AG20443 (cell line): ENCODE data around the gene CA4.
"Not testable (repeated sequence)": the region's sequence is repeated elsewhere in the genome, so short reads cannot be mapped to it uniquely, and the experiment has no call there.

Experiments used
- DNase-seq: peaks from one replicate; pipeline ENCODE4 v3.0.0; 2012; ENCODE audit warnings: low spot score, mixed read lengths

Gene CA4

DNA sequence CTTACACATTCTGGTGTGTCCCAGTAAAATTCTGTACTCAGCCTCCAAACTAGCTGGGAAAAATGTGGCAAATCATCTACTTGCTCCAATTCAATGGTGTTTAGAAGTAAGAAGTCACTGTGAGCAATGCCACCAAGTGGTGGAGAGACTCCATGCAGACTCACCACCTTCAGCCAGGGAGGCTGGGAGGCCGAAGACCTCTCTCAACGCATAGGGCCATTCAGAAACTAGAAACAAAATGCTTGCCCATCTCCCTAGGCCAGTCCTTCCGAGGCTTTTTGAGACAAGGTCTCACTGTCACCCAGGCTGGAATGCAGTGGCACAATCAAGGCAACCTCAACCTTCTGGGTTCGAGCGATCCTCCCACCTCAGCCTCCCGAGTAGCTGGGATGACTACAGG, 25.0 kb downstream of the CA4 start:
- peak; percentile 38 for DNase-seq

DNA sequence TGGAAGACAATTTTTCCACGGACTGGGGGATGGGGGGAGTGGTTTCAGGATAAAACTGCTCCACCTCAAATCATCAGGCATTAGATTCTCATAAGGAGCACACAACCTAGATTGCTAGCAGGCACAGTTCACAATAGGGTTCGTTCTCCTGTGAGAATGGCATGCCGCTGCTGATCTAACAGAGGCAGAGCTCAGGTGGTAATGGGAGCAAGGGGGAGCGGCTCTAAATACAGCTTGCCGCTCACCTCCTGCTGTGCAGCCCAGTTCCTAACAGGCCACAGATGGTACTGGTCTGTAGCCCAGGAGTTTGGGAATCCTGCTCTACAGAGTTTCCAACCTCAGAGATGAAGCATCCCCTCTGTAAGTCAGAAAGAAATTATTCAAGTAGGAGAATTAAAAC, 27.0 kb downstream of the CA4 start:
- DNase-seq, result not testable (repeated sequence)

DNA sequence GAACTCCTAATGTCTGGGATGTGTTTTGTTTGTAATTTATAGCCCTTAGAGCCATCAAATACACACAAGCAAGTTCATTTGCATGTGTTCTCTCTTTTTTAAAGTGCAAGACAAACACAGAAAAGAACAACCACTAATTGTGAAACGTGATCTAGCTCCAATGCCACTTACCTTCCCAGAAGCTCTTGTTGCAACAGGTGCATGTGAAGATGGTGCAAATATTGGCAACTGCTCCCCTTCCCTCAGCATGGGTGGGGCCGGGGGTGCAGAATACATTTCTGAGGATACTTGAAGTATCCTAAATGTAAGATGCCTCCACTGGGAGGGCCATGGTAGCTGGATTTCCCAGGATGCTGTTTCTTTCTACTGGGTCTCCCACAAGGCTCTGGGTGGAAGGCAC, 28.4 kb downstream of the CA4 start:
- not testable (repeated sequence) for DNase-seq

DNA sequence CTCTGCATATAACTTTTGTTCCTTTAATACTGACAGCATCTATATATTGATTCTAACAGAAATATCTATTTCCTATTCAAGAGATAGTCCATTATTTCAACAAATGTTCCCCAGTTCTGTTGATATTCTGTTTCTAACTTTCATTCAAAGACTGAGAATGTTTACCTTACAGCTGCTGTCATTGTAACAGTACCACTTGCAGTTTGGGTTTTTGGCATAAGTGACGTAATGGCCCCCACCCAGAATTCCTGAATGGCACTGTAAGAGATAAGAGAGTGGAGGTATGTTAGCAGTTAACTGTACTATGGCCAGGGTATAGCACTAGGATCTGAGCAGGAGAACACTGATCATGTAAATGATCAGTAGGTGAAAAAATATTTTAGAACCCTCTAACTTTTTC, 30.6 kb downstream of the CA4 start:
- not testable (repeated sequence) for DNase-seq

DNA sequence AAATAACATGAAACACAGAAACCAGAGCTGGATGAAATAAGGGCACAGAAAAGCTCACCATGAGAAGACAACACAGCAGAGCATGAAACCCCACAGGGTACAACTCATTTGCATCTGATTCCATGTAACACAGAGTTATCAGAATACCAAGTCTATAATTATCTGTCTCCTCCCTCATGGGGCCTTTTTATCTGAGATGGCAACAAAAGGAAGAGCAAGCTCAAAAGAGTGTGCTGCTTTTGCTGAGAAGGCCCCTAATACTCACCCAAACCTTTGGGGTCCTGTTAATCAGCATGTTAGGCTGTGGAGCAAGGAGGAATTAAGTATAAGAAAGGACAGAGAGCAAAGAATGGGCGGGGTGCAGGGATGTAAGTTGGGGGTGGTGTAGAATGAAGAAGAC, 36.6 kb downstream of the CA4 start:
- DNase-seq, result not testable (repeated sequence)

DNA sequence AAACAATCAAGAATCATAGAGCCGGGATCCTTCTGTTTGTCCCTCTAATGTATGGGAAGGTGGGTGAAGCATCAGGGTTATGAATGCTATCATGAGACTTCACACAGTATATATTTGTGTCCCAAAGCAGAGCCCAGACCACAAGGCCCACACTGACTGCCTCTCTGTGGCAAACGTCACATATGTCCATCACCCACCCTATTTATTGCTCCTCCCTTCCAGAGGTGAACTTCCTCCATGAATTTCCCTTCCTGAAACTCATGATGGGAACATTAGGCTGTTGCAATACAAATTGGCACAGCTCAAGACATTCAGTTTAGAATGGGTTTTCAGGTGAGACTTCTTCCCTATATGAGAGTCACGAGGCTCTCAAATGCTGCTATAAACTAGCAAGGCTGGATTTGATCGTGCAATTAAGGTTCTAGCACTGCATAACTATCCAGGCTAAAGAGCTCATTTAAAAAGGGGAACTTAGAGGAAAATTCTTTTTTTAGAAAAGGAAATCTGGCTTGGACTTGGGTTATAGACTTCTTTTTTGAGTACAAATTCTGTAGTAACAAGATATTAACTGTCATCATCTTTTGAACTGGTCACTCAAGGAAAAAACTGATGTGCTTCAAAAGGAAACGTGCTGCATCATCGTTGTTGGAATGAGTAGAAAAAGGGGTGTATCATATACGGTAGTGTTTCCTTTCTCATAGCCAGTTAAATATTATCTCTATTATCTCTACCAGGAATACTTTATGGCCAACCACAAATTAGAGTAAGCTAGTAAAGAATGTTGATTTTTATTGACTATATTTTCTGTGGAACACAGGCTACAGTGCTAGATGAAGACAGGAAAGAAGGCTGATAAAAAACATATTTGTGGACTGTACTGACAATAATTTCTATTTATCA, 37.3 kb downstream of the CA4 start:
- DNase-seq, result not testable (repeated sequence)

DNA sequence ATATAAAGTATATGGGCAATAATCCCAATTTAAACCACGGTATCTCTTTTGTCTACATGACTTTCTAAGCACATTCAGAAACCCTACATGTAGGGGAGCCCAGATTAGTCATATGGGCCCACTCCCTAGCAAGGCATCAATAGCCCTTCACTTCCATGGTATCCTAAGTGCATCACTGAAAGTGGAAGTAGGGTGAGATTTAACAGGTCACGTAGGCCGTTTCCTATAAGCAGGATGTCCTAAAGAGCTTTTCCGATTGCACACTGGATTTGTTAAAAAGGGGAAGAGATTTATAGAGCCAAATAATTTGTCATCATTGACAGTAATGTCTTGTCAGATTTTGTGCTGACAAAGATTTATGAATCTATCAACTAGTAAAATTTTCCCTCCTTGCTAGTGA, 39.0 kb downstream of the CA4 start:
- DNase-seq, result no peak

DNA sequence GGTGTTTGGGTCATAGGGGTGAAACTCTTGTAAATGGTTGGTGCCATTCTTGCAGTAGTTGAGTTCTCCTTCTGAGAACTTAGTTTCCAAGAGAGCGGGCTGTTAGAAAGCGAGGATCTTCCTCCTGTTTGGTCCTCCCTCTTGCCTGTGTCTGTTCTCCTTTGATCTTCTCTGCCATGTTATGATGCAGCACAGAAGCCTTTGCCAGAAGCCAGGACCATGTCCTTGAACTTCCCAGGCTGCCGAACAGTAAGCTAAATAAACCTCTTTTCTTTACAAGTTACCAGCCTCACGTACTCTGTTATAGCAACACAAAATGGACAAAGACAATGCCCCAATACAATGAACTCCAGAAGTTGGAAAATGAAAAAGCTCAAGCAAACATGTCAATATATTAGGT, 40.3 kb downstream of the CA4 start:
- not testable (repeated sequence) for DNase-seq

DNA sequence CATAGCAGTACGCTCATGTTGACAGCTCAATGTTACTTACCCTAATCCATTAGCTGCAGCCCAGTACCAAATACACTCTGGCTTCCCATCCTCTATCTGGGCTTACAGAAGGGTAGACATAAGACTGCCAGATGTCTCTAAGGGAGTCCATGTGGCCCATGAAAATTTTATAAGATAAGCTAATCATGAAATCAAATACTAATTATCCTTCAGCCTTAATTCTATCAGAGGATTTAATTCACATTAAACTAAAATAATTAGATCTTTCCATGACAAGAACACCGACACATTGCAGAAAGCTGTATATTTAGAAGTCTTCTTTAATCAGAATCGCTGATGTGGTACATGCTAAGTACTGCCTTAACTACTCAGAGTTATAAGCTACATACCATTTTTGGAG, 43.3 kb downstream of the CA4 start:
- not testable (repeated sequence) for DNase-seq

DNA sequence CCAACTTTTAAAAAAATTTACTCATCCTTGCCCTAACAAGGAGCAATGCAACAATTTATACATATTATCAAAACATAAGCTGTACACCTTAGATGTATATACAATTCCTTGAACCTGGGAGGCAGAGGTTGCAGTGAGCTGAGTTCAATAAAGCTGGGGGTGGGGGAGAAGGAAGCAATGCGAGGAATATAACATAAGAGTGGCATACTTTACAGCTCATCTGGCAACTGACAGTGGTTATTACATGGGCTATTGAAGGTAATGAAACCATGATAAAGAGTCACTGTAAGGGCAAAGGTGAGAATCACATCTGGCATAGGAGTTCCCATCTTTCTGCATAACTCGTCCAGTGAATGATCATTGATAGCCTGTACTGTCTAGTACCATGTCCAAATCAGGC, 43.7 kb downstream of the CA4 start:
- DNase-seq, result no peak

DNA sequence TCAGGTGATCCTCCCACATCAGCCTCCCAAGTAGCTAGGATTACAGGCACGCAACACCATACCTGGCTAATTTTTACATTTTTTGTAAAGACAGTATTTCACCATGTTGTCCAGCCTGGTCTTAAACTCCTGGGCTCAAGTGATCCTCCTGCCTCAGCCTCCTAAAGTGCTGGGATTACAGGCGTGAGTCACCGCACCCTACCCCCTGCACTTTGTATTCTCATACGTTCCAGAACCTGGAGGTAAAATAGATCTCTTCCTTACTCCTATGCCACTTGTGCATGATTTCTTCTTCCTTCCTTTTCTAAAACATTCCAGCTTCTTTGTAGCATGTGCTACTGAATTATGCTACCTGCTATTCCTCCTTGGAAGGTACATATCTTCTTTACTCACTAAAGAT, 44.4 kb downstream of the CA4 start:
- not testable (repeated sequence) for DNase-seq

DNA sequence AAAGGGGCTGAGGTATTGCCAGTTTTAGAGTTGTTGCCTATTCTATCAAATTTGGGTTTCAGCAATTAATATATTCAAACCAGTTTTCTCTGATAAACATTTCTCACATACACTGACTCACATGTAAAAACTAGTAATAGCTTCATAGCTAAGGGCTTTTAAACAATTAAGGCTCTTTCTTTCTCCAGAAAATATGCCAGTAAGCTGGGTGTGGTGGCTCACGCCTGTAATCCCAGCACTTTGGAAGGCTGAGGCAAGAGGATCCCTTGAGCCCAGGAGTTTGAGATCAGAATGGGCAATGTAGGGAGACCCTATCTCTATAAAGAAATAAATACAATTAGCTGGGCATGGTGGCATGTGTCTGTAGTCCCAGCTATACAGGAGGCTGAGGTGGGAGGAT, 48.9 kb downstream of the CA4 start:
- DNase-seq, result not testable (repeated sequence)

DNA sequence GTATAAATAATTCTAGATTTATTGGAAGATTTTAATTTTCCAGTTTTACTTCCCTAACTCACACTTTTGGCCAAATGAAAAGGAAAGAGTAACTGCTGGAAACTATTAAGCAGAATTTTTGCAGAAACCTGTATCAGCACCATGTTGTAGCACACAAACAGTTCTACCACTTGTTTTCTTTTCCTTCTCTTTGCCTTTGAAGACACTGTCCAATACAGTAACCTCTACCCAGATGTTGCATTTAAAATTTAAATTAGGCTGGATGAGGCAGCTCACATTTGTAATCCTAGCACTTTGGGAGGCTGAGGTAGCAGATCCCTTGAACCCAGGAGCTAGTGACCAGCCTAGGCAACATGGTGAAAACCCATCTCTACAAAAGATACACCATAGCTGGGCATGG, 56.0 kb downstream of the CA4 start:
- not testable (repeated sequence) for DNase-seq

DNA sequence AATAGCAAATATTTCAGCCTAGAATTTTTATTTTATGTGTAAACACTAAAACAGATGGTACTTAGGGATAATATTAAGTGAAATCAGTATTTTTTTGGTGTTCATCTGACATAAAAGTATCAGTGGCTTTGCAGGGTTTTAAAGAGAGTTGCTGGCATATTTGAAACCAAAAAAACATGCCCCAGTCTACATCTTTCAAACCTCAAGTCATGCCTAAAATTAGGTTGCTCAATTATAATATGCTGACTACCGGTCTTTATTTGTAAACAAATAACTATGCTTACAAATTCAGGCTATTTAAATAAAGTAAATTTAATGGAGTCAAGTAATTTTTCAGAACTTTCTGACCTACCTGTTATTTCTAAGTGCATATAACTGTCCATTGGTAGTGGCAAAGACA, 58.5 kb downstream of the CA4 start:
- not testable (repeated sequence) for DNase-seq
